B cell (primary cell): Measurements from ENCODE around the gene CHSY3. TPM values are rescaled to one million over a fixed set of nuclear protein-coding genes. Genes with fewer than 3 reads are reported as not detected.

Experiments
- ATAC-seq: fragments of 200-7000 bp; cut with Tn5 transposase; one replicate; pipeline ENCODE4 v1.10.0; 2021; ENCODE audit warnings: low read depth, mild to moderate bottlenecking, moderate number of reproducible peaks, moderate library complexity
- CTCF ChIA-PET: fragments of 350-600 bp; sonication (Branson Sonifier 250); formaldehyde crosslinking; loops from one replicate; lab custom pipeline; 2021; ENCODE audit warnings: antibody characterized with exemption, inconsistent platforms; lab: Charles Lee
- POLR2A ChIA-PET: fragments of 350-600 bp; sonication (Branson Sonifier 250); formaldehyde crosslinking; loops from one replicate; lab custom pipeline; 2021; ENCODE audit warnings: antibody characterized with exemption; lab: Charles Lee
- DNase-seq: peaks from one replicate; pipeline ENCODE4 v3.0.0; 2013
- H2AFZ ChIP-seq: 2 replicates; pipeline ENCODE4 v1.6.1; 2012; ENCODE audit warnings: mild to moderate bottlenecking, low read depth, low read length; ENCODE audit not compliant: insufficient read depth, poor library complexity, severe bottlenecking
- H3K27ac ChIP-seq, 2 donors: 1 replicate in 1 of 2; 2 replicates in 1 of 2; pipeline ENCODE4 v1.5.1; 2012 to 2013; ENCODE audit warnings: low read length in 2 of 2, mild to moderate bottlenecking in 2 of 2, moderate library complexity in 1 of 2
- H3K27me3 ChIP-seq, 4 experiments: fragments of 200-600 bp in 1 of 4; sonication (generic) in 1 of 4; replicated peaks in 1 of 4; 1 replicate in 2 of 4; 2 replicates in 2 of 4; pipeline versions ENCODE4 v1.6.1 to v1.7.0; 2013 to 2016; ENCODE audit warnings: low read length in 3 of 4, mild to moderate bottlenecking in 2 of 4, mixed read lengths in 1 of 4, moderate library complexity in 1 of 4; ENCODE audit not compliant: insufficient read depth in 4 of 4, control insufficient read depth in 3 of 4; ENCODE audit errors: control extremely low read depth in 1 of 4
- H3K36me3 ChIP-seq, 2 experiments: replicated peaks in 1 of 2; 1 replicate in 1 of 2; 2 replicates in 1 of 2; pipeline versions ENCODE4 v1.6.1 to v1.7.1; 2013; ENCODE audit warnings: low read length in 1 of 2; ENCODE audit not compliant: insufficient read depth in 2 of 2, control insufficient read depth in 1 of 2; ENCODE audit errors: control extremely low read depth in 1 of 2, extremely low read depth in 1 of 2
- H3K4me1 ChIP-seq, 2 donors: fragments of 200-600 bp in 1 of 2; sonication (generic) in 1 of 2; 1 replicate in 1 of 2; 2 replicates in 1 of 2; pipeline versions ENCODE4 v1.5.1 to v1.6.1; 2013 to 2017; ENCODE audit warnings: low read length in 2 of 2; ENCODE audit not compliant: control insufficient read depth in 2 of 2, insufficient read depth in 2 of 2
- H3K4me2 ChIP-seq: replicated peaks from 2 replicates; pipeline ENCODE3; 2012; ENCODE audit warnings: mild to moderate bottlenecking, low read depth, low read length; ENCODE audit not compliant: poor library complexity, severe bottlenecking
- H3K4me3 ChIP-seq, 5 experiments: fragments of 200-600 bp in 1 of 5; sonication (generic) in 1 of 5; 1 replicate in 3 of 5; 2 replicates in 2 of 5; pipeline versions ENCODE4 v1.5.1 to v1.7.0; 2011 to 2016; ENCODE audit warnings: low read length in 4 of 5, mild to moderate bottlenecking in 4 of 5, low read depth in 2 of 5, control low read depth in 1 of 5, moderate library complexity in 1 of 5; ENCODE audit not compliant: insufficient read depth in 1 of 5; ENCODE audit errors: control extremely low read depth in 1 of 5, extremely low read depth in 1 of 5
- H3K79me2 ChIP-seq: fragments of 200-600 bp; sonication (generic); one replicate; pipeline ENCODE4 v1.6.0; 2016; ENCODE audit warnings: low read length; ENCODE audit not compliant: control insufficient read depth, insufficient read depth
- H3K9ac ChIP-seq: fragments of 200-600 bp; sonication (generic); 2 replicates; pipeline ENCODE4 v1.6.1; 2017; ENCODE audit warnings: mild to moderate bottlenecking, low read length, moderate library complexity
- H3K9me3 ChIP-seq, 3 donors: one replicate each; pipeline versions ENCODE4 v1.6.1 to v1.7.1; 2013; ENCODE audit warnings: low read length in 2 of 3; ENCODE audit not compliant: control insufficient read depth in 2 of 3, insufficient read depth in 1 of 3; ENCODE audit errors: control extremely low read depth in 1 of 3
- H4K20me1 ChIP-seq: 2 replicates; pipeline ENCODE4 v1.6.0; 2012; ENCODE audit warnings: mild to moderate bottlenecking, low read length; ENCODE audit not compliant: insufficient read depth, control insufficient read depth, poor library complexity, severe bottlenecking
- H3K27ac Mint-ChIP-seq: one replicate; pipeline ENCODE4 v1.8.0; 2021; ENCODE audit warnings: mixed read lengths
- H3K27me3 Mint-ChIP-seq: one replicate; pipeline ENCODE4 v1.8.0; 2021; ENCODE audit warnings: mixed read lengths
- H3K4me1 Mint-ChIP-seq: one replicate; pipeline ENCODE4 v1.8.0; 2021; ENCODE audit warnings: mixed read lengths
- H3K4me3 Mint-ChIP-seq: one replicate; pipeline ENCODE4 v1.8.0; 2021; ENCODE audit warnings: mixed read lengths
- H3K9me3 Mint-ChIP-seq: one replicate; pipeline ENCODE4 v1.8.0; 2022; ENCODE audit warnings: mixed read lengths; ENCODE audit not compliant: insufficient read depth
- EZH2 ChIP-seq: IDR thresholded peaks from 2 replicates; pipeline ENCODE4 v1.6.1; 2012; ENCODE audit warnings: borderline replicate concordance, low read depth, mild to moderate bottlenecking, moderate library complexity, low read length; ENCODE audit not compliant: insufficient read depth, poor library complexity, severe bottlenecking
- WGBS: methylation state at CpG from one replicate; pipeline ENCODE4 v1.1.5; 2013; ENCODE audit warnings: missing lambda C conversion rate; ENCODE audit not compliant: insufficient coverage; 5-methylcytosine and 5-hydroxymethylcytosine counted together
- intact Hi-C: fragments of 100-400 bp; cut with micrococcal nuclease; formaldehyde crosslinking; loops from one replicate; pipeline ENCODE4 v1.10.0; 2022
- polyA plus RNA-seq: library from polyadenylated mRNA; depleted of rRNA; stranded (reverse); fragments of >200 nt; gene quantifications from 2 replicates; pipeline ENCODE4 v1.2.3, GENCODE V29; 2012
- total RNA-seq, 2 donors: library from RNA; stranded (reverse); fragments of 120-200 nt in 1 of 2; gene quantifications; 1 replicate in 1 of 2; 2 replicates in 1 of 2; pipeline versions ENCODE4 v1.2.3 to v1.2.4, GENCODE V29; 2013 to 2022
- TF ChIP-seq, protein P1 (sequence below): fragments of 200-600 bp; IDR thresholded peaks from one replicate; pipeline ENCODE4 v1.8.0; 2022; ENCODE audit warnings: antibody characterized with exemption, mild to moderate bottlenecking

Gene CHSY3
- total and polyA plus RNA-seq, 2 donors (not counting 1 experiment from before 2014, with no cell fraction given), result not detected

DNA sequence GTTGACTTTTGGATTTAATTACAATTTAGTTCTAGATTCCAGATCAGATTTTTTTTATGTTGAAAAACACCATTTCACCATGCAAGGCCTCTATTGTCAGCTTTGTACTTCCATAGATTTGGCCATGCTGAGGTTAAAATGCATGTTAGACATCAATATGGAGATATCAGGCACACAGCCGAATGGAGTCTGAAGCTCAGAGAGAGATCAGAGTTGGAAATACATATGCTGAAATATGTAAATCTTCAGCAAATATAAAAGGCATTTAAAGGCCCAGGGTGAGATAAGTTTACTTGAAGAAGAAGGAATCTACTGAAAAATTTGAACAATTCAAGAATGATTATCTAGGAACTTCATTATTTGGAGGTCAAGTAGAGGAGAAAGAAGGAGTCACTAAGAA lies 139.6 kb downstream of the CHSY3 start:
- Histone ChIP-seq H3K4me1 (no peaks in the 10 kb centered on the region), H3K27me3 (no peaks in the 10 kb centered on the region), H3K4me3 (no peak overlapping the region), H3K36me3 (no peaks in the 10 kb centered on the region), H3K79me2 (no peaks in the 10 kb centered on the region), H3K4me2 (no peak overlapping the region), H3K9me3 (no peaks in the 10 kb centered on the region), H3K27ac (no peak overlapping the region), H4K20me1 (no peaks in the 10 kb centered on the region), H3K9ac (no peak overlapping the region), H2AFZ (no peak overlapping the region)
- H3K9me3 Mint-ChIP-seq, result no peaks in the 10 kb centered on the region
- WGBS, result no CpG with 5 or more reads among the region's 1 CpG
- intact Hi-C loops, result no loop called here
- H3K4me1 Mint-ChIP-seq, result no peaks in the 10 kb centered on the region
- POLR2A ChIA-PET, result no interaction called here
- H3K27ac Mint-ChIP-seq, result no peak overlapping the region
- CTCF ChIA-PET, result no interaction called here
- ATAC-seq (no peak), DNase-seq (no peak)
- H3K4me3 Mint-ChIP-seq, result no peak overlapping the region
- TF ChIP-seq, protein P1, sequence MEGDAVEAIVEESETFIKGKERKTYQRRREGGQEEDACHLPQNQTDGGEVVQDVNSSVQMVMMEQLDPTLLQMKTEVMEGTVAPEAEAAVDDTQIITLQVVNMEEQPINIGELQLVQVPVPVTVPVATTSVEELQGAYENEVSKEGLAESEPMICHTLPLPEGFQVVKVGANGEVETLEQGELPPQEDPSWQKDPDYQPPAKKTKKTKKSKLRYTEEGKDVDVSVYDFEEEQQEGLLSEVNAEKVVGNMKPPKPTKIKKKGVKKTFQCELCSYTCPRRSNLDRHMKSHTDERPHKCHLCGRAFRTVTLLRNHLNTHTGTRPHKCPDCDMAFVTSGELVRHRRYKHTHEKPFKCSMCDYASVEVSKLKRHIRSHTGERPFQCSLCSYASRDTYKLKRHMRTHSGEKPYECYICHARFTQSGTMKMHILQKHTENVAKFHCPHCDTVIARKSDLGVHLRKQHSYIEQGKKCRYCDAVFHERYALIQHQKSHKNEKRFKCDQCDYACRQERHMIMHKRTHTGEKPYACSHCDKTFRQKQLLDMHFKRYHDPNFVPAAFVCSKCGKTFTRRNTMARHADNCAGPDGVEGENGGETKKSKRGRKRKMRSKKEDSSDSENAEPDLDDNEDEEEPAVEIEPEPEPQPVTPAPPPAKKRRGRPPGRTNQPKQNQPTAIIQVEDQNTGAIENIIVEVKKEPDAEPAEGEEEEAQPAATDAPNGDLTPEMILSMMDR, result no peak
- TF ChIP-seq EZH2, result no peak
- no peaks in the 10 kb centered on the region for H3K27me3 Mint-ChIP-seq

DNA sequence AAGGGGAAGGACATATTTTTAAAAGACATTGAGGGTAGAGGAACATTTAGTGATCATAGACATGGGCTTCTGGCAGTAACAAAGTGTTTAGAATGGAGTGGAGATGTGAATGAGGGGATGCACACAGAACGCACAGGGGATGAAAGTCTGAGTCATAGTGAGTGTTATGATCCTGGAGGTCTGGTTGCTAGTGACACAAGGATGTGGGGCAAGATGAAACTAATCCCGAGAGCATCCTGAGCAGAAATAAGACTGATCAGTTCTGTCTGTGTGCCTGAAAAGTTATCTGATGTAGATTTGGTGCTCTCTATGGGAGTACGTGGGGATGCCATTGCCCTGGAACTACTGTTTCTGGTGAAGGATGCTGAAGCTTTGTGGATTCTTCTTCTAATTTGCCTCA lies 141.1 kb downstream of the CHSY3 start:
- Mint-ChIP-seq H3K27ac (no peak overlapping the region), H3K4me3 (no peak overlapping the region), H3K4me1 (no peaks in the 10 kb centered on the region), H3K27me3 (no peaks in the 10 kb centered on the region), H3K9me3 (no peaks in the 10 kb centered on the region)
- Histone ChIP-seq H2AFZ (no peak overlapping the region), H3K9me3 (no peaks in the 10 kb centered on the region), H3K4me2 (no peak overlapping the region), H3K79me2 (no peaks in the 10 kb centered on the region), H3K4me3 (no peak overlapping the region), H3K36me3 (no peaks in the 10 kb centered on the region), H3K27me3 (no peaks in the 10 kb centered on the region), H4K20me1 (no peaks in the 10 kb centered on the region), H3K9ac (no peak overlapping the region), H3K27ac (no peak overlapping the region), H3K4me1 (no peaks in the 10 kb centered on the region)
- ChIA-PET POLR2A (no interaction called here), CTCF (no interaction called here)
- intact Hi-C loops, result no loop called here
- TF ChIP-seq, protein P1, result no peak
- no peak for TF ChIP-seq EZH2
- WGBS, result 79% methylated on average over 3 of the region's 3 CpGs
- DNase-seq (no peak), ATAC-seq (no peak)
